Endodermal cell (in vitro differentiated cells): Measurements from ENCODE around the gene CELF4. TPM values are rescaled to one million over a fixed set of nuclear protein-coding genes. Genes with fewer than 3 reads are reported as not detected.

Source experiments
- DNase-seq: peaks from one replicate; pipeline ENCODE4 v3.0.0-alpha.2; 2017
- H3K27ac ChIP-seq: 2 replicates; pipeline ENCODE4 v1.5.1; 2013; ENCODE audit warnings: mild to moderate bottlenecking, low read depth, low read length, moderate library complexity
- H3K27me3 ChIP-seq: 2 replicates; pipeline ENCODE4 v1.6.1; 2013; ENCODE audit warnings: mild to moderate bottlenecking, low read length, moderate library complexity; ENCODE audit not compliant: insufficient read depth, control insufficient read depth, poor library complexity, severe bottlenecking
- H3K36me3 ChIP-seq: 2 replicates; pipeline ENCODE4 v1.7.0; 2013; ENCODE audit warnings: mild to moderate bottlenecking, low read length, moderate library complexity; ENCODE audit not compliant: control insufficient read depth, insufficient read depth
- H3K4me1 ChIP-seq: one replicate; pipeline ENCODE4 v1.7.0; 2013; ENCODE audit warnings: low read length; ENCODE audit not compliant: control insufficient read depth, insufficient read depth
- H3K4me3 ChIP-seq: 2 replicates; pipeline ENCODE4 v1.5.1; 2013; ENCODE audit warnings: mild to moderate bottlenecking, low read length, moderate library complexity
- H3K9ac ChIP-seq: 2 replicates; pipeline ENCODE4 v1.6.1; 2013; ENCODE audit warnings: mild to moderate bottlenecking, low read length, moderate library complexity; ENCODE audit not compliant: poor library complexity, severe bottlenecking; ENCODE audit errors: extremely low read depth
- H3K9me3 ChIP-seq: 2 replicates; pipeline ENCODE4 v1.6.1; 2013; ENCODE audit warnings: mild to moderate bottlenecking, low read length, moderate library complexity; ENCODE audit not compliant: control insufficient read depth
- H3K27ac Mint-ChIP-seq: 2 replicates; pipeline ENCODE4 v1.8.0; 2020; ENCODE audit warnings: mixed read lengths
- H3K27me3 Mint-ChIP-seq: 2 replicates; pipeline ENCODE4 v1.8.0; 2021; ENCODE audit warnings: mild to moderate bottlenecking, mixed read lengths; ENCODE audit not compliant: insufficient read depth
- H3K36me3 Mint-ChIP-seq: 2 replicates; pipeline ENCODE4 v1.8.0; 2020; ENCODE audit warnings: low read depth, mixed read lengths
- H3K4me1 Mint-ChIP-seq: 2 replicates; pipeline ENCODE4 v1.8.0; 2020; ENCODE audit warnings: mixed read lengths
- H3K4me3 Mint-ChIP-seq: 2 replicates; pipeline ENCODE4 v1.8.0; 2020; ENCODE audit warnings: mild to moderate bottlenecking, moderate library complexity, mixed read lengths
- H3K9me3 Mint-ChIP-seq: 2 replicates; pipeline ENCODE4 v1.8.0; 2020; ENCODE audit warnings: mild to moderate bottlenecking, mixed read lengths
- WGBS, 2 experiments: methylation state at CpG; one replicate each; pipeline versions ENCODE4 v1.1.5 to v1.1.7; 2013; ENCODE audit warnings: missing lambda C conversion rate in 2 of 2, mixed read lengths in 1 of 2; ENCODE audit not compliant: insufficient coverage in 1 of 2, insufficient read length in 1 of 2; 5-methylcytosine and 5-hydroxymethylcytosine counted together
- total RNA-seq, 2 donors: library from RNA; stranded (reverse); fragmentation: NEBNext Ultra II Directional in 1 of 2; extraction: Animal tissue kit (Norgen Biotek cat#: 25700) in 1 of 2; gene quantifications; 2 replicates in 1 of 2; 3 replicates in 1 of 2; pipeline ENCODE4 v1.2.1, GENCODE V29; 2021
- TF ChIP-seq, protein P1 (sequence below): fragments of 200-600 bp; sonication (generic); conservative IDR thresholded peaks from 2 replicates; pipeline ENCODE4 v1.5.0; 2021; ENCODE audit warnings: antibody characterized with exemption, mild to moderate bottlenecking

CELF4 gene
- total RNA-seq, 2 donors from 2014 or later, result 5.7 to 6.7 TPM

DNA sequence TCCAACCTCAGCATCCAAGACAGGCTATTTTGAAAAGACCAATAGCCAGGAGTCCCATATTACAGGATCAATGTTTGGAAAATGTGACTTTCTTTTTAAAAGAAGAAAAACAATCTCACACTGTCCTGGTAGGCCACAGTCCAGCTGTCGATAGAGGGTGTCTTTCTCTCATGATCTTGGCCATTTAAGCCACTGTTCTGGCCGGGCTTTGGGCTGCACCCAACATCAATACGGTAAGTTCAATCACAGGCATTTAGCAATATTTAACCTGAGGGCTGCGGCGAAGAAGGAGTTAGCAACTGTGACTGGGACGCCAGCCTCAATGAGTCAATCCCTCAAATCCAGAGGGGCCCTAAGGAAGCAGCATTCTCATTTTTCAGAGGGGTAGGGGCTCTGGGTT lies 69.0 kb downstream of the CELF4 start:
- Mint-ChIP-seq H3K9me3 (no peaks in the 10 kb centered on the region), H3K4me3 (no peak overlapping the region), H3K36me3 (no peaks in the 10 kb centered on the region), H3K27ac (no peak overlapping the region), H3K4me1 (peaks cover 9% of the 10 kb centered on the region), H3K27me3 (peaks cover 5% of the 10 kb centered on the region)
- 84 to 95% methylated on average over 6 of the region's 6 CpGs for WGBS, 2 experiments
- TF ChIP-seq, protein P1, sequence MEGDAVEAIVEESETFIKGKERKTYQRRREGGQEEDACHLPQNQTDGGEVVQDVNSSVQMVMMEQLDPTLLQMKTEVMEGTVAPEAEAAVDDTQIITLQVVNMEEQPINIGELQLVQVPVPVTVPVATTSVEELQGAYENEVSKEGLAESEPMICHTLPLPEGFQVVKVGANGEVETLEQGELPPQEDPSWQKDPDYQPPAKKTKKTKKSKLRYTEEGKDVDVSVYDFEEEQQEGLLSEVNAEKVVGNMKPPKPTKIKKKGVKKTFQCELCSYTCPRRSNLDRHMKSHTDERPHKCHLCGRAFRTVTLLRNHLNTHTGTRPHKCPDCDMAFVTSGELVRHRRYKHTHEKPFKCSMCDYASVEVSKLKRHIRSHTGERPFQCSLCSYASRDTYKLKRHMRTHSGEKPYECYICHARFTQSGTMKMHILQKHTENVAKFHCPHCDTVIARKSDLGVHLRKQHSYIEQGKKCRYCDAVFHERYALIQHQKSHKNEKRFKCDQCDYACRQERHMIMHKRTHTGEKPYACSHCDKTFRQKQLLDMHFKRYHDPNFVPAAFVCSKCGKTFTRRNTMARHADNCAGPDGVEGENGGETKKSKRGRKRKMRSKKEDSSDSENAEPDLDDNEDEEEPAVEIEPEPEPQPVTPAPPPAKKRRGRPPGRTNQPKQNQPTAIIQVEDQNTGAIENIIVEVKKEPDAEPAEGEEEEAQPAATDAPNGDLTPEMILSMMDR, result no peak
- Histone ChIP-seq H3K27me3 (no peaks in the 10 kb centered on the region), H3K9ac (no peak overlapping the region), H3K4me1 (no peaks in the 10 kb centered on the region), H3K36me3 (no peaks in the 10 kb centered on the region), H3K4me3 (no peak overlapping the region), H3K27ac (no peak overlapping the region), H3K9me3 (no peaks in the 10 kb centered on the region)
- DNase-seq, result no peak

DNA sequence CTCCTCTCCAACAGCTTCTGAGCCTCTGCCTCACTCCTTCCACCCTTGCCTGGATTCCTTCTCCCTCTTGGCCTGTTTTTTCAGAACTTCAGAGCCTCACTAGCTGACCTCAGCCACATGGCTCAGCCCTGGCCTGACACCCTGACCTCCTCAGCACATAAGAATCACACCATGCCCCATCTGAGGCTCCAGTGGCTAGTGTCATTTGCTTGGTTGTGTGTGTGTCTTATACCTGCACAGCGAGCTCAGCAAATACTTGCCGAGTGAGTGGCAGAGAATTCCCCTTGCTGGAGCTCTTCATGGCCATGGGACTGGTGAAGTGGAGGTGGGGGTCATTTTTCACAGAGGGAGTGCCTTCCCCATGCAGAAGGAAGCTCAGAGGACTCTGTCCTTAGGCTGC lies 70.2 kb downstream of the CELF4 start:
- H3K9me3 Mint-ChIP-seq, result no peaks in the 10 kb centered on the region
- no peaks in the 10 kb centered on the region for H3K27me3 ChIP-seq
- no peaks in the 10 kb centered on the region for H3K36me3 ChIP-seq
- TF ChIP-seq, protein P1, result no peak
- H3K4me3 ChIP-seq, result no peak overlapping the region
- no peak for DNase-seq
- H3K9ac ChIP-seq, result no peak overlapping the region
- no peaks in the 10 kb centered on the region for H3K36me3 Mint-ChIP-seq
- no peak overlapping the region for H3K27ac Mint-ChIP-seq
- 94% methylated on average over 2 of the region's 2 CpGs for WGBS, 2 experiments
- peaks cover 13% of the 10 kb centered on the region for H3K4me1 Mint-ChIP-seq
- no peaks in the 10 kb centered on the region for H3K9me3 ChIP-seq
- no peaks in the 10 kb centered on the region for H3K4me1 ChIP-seq
- no peak overlapping the region for H3K4me3 Mint-ChIP-seq
- peaks cover 6% of the 10 kb centered on the region for H3K27me3 Mint-ChIP-seq
- no peak overlapping the region for H3K27ac ChIP-seq

GRCh38 chr18:37494406-37494805 lies 71.2 kb downstream of the CELF4 start:
- TF ChIP-seq, protein P1, result no peak
- H3K27ac Mint-ChIP-seq, result no peak overlapping the region
- no peaks in the 10 kb centered on the region for H3K36me3 ChIP-seq
- H3K27me3 ChIP-seq, result no peaks in the 10 kb centered on the region
- no peak overlapping the region for H3K4me3 ChIP-seq
- no peaks in the 10 kb centered on the region for H3K36me3 Mint-ChIP-seq
- H3K4me3 Mint-ChIP-seq, result no peak overlapping the region
- H3K27me3 Mint-ChIP-seq, result peaks cover 8% of the 10 kb centered on the region
- no peak for DNase-seq
- no peak overlapping the region for H3K27ac ChIP-seq
- H3K9me3 ChIP-seq, result no peaks in the 10 kb centered on the region
- no peak overlapping the region for H3K9ac ChIP-seq
- 93% methylated on average over 5 of the region's 5 CpGs; no CpG with 5 or more reads in 1 of the 2 experiments for WGBS, 2 experiments
- peaks cover 16% of the 10 kb centered on the region for H3K4me1 Mint-ChIP-seq
- no peaks in the 10 kb centered on the region for H3K4me1 ChIP-seq
- H3K9me3 Mint-ChIP-seq, result no peaks in the 10 kb centered on the region
